ENCODE measurements around the gene CACNA1H. TPM values are rescaled to one million over a fixed set of nuclear protein-coding genes. Genes with fewer than 3 reads are reported as not detected.
"Not testable (repeated sequence)": the region's sequence is repeated elsewhere in the genome, so short reads cannot be mapped to it uniquely, and the experiment has no call there.

Gene CACNA1H
- polyA plus RNA-seq, 10 donors, result 30.7 to 52.0 (median 36.2) TPM

DNA sequence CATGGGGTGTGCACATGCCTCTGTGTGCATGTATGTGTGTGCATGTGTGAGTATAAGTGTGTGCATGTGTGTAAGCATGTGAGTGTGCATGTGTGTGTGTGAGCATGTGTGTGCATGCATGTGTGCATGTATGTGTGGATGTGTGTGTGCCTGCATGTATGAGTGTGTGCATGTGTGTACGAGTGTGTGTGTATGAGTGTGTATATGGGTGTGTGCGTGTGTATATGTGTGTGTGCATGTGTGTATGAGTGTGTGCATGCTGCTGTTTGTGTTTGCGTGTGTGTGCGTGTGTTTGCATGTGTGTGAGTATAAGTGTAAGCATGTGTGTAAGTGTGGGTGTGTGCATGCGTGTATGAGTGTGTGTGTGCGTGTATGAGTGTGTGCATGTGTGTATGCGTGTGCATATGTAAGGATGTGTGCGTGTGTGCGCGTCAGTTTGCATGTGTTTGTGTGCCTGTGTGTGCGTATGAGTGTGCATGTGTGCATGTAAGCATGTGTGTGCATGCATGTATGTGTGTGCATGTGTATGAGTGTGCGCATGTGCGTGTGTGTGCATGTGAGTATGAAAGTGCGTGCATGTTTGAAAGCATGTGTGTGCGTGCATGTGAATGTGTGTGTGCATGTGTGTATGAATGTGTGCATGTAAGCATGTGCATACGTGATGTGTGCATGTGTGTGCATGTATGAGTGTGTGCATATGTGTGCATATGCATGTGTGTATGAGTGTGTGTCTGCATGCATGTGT lies 111.6 kb downstream of the CACNA1H start:
- DNase-seq, result no peak

- no peak for DNase-seq
Observed at GRCh38 chr16:1265090-1265630, 112.3 kb downstream of the CACNA1H start.

DNA sequence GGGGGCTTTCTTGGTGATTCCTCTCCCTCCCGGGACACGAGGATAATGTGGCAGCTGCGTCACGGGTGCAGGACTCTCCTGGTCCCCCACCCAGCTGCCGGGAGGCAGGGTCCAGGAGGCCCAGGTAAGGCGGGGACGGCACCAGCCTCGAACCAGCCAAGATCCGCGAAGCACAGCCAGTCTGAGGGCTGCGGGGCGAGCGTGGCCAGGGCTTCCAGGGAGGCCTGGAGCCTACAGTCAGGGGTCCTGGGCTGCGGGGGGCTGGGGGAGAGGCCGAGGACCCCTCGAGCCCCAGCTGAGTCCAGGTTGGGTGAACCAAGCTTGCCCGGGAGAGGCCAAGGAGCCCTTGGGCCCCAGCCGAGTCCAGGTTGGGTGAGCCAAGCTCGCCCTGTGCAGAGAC lies 112.9 kb downstream of the CACNA1H start:
- no peak for DNase-seq

- DNase-seq, result not testable (repeated sequence)
Observed at GRCh38 chr16:1269418-1269817, 116.5 kb downstream of the CACNA1H start.

- DNase-seq, result no peak
Observed at GRCh38 chr16:1271380-1271723, 118.4 kb downstream of the CACNA1H start.

Other genes with a start within 250 kb of the CACNA1H start
- gene LMF1, start 182.1 kb upstream of the CACNA1H start, polyA plus RNA-seq (ENCODE audit: insufficient read length in 10 of 10), result 10 to 100 TPM in 6 of 10 donors, 1 to 10 TPM in 4; 7.7 to 13.5 (median 10.4) TPM
- 10 to 100 TPM; 29.4 to 38.0 (median 31.9) TPM for gene SOX8, start 171.3 kb upstream of the CACNA1H start, polyA plus RNA-seq (ENCODE audit: insufficient read length in 10 of 10)
- under 1 TPM in 2 of 10 donors, not detected in 8; 0.12 to 0.15 TPM for gene SSTR5, start 80.4 kb upstream of the CACNA1H start, polyA plus RNA-seq (ENCODE audit: insufficient read length in 10 of 10)
- not detected for gene C1QTNF8, start 56.9 kb upstream of the CACNA1H start, polyA plus RNA-seq (ENCODE audit: insufficient read length in 10 of 10)
- 1 to 10 TPM in 8 of 10 donors, under 1 TPM in 2; 0.49 to 2.0 (median 1.3) TPM for gene TPSG1, start 72.2 kb downstream of the CACNA1H start, polyA plus RNA-seq (ENCODE audit: insufficient read length in 10 of 10)
- 1 to 10 TPM in 9 of 10 donors, under 1 TPM in 1; 0.34 to 6.3 (median 2.6) TPM for gene TPSB2, start 77.1 kb downstream of the CACNA1H start, polyA plus RNA-seq (ENCODE audit: insufficient read length in 10 of 10)
- gene TPSAB1, start 87.6 kb downstream of the CACNA1H start, polyA plus RNA-seq (ENCODE audit: insufficient read length in 10 of 10), result 1 to 10 TPM in 9 of 10 donors, under 1 TPM in 1; 0.67 to 7.3 (median 2.6) TPM
- gene TPSD1, start 103.0 kb downstream of the CACNA1H start, polyA plus RNA-seq (ENCODE audit: insufficient read length in 10 of 10), result 1 to 10 TPM in 2 of 10 donors, under 1 TPM in 3, not detected in 5; 0.33 to 1.2 (median 0.91) TPM
- 100 to 1,000 TPM in 4 of 10 donors, 10 to 100 TPM in 6; 89.9 to 116 (median 99.7) TPM for gene UBE2I, start 156.5 kb downstream of the CACNA1H start, polyA plus RNA-seq (ENCODE audit: insufficient read length in 10 of 10)
- 1 to 10 TPM in 2 of 10 donors, under 1 TPM in 8; 0.40 to 1.2 (median 0.81) TPM for gene BAIAP3, start 180.5 kb downstream of the CACNA1H start, polyA plus RNA-seq (ENCODE audit: insufficient read length in 10 of 10)
- 10 to 100 TPM; 35.9 to 54.8 (median 44.5) TPM for gene TSR3, start 198.8 kb downstream of the CACNA1H start, polyA plus RNA-seq (ENCODE audit: insufficient read length in 10 of 10)
- gene GNPTG, start 198.8 kb downstream of the CACNA1H start, polyA plus RNA-seq (ENCODE audit: insufficient read length in 10 of 10), result 10 to 100 TPM; 21.1 to 43.0 (median 36.4) TPM